Endothelial cell of umbilical vein (primary cell): ENCODE results near the gene BSPRY. TPM values are rescaled to one million over a fixed set of nuclear protein-coding genes. Genes with fewer than 3 reads are reported as not detected.

Experiments
- BruUV-seq: library from RNA; stranded (reverse); fragments of 400-500 nt; replicated peaks from 2 replicates; lab custom pipeline; 2021; lab: Mats Ljungman, UMichigan
- CTCF ChIA-PET: fragments of 300-600, 350-600 bp; sonication (Branson Sonifier 250); formaldehyde crosslinking; loops from one replicate; lab custom pipeline; 2021; ENCODE audit warnings: antibody characterized with exemption, inconsistent platforms; lab: Charles Lee
- POLR2A ChIA-PET: fragments of 300-600, 350-600 bp; sonication (Branson Sonifier 250); formaldehyde crosslinking; loops from one replicate; lab custom pipeline; 2021; ENCODE audit warnings: antibody characterized with exemption, inconsistent platforms; lab: Charles Lee
- DNase-seq: peaks from one replicate; pipeline ENCODE4 v3.0.0-alpha.2; 2011; ENCODE audit warnings: low read depth, low spot score
- FAIRE-seq: peaks from 2 replicates; lab custom pipeline; 2011; peaks lifted over from hg19 to GRCh38; lab: Jason Lieb, UNC
- H2AFZ ChIP-seq: 2 replicates; pipeline ENCODE4 v1.6.0; 2012; ENCODE audit warnings: low read depth, low read length, control low read depth, inconsistent platforms
- H3K27ac ChIP-seq: 2 replicates; pipeline ENCODE4 v1.5.1; 2011; ENCODE audit warnings: low read depth, mild to moderate bottlenecking, control low read depth, low read length, moderate library complexity; ENCODE audit not compliant: insufficient read depth
- H3K27me3 ChIP-seq, 2 experiments: 2 replicates each; pipeline versions ENCODE4 v1.6.0 to v1.6.1; 2011; ENCODE audit warnings: low read length in 2 of 2, mixed read lengths in 1 of 2; ENCODE audit not compliant: control insufficient read depth in 2 of 2, insufficient read depth in 2 of 2
- H3K36me3 ChIP-seq, 2 experiments: 2 replicates in 1 of 2; 3 replicates in 1 of 2; pipeline ENCODE4 v1.5.1; 2011; ENCODE audit warnings: low read length in 2 of 2, mild to moderate bottlenecking in 1 of 2, moderate library complexity in 1 of 2; ENCODE audit not compliant: control insufficient read depth in 2 of 2, insufficient read depth in 2 of 2; ENCODE audit errors: extremely low read depth in 1 of 2
- H3K4me1 ChIP-seq: 3 replicates; pipeline ENCODE4 v1.5.1; 2011; ENCODE audit warnings: mild to moderate bottlenecking, low read length; ENCODE audit not compliant: control insufficient read depth, insufficient read depth; ENCODE audit errors: extremely low read depth
- H3K4me2 ChIP-seq: 2 replicates; pipeline ENCODE4 v1.6.1; 2011; ENCODE audit warnings: low read length, control low read depth, mixed read lengths; ENCODE audit not compliant: insufficient read depth
- H3K4me3 ChIP-seq, 3 experiments: fragments of 200-600 bp in 1 of 3; sonication (generic), shearing (Covaris generic) in 1 of 3; replicated peaks in 1 of 3; 2 replicates each; pipeline ENCODE4 v1.5.1; 2011 to 2016; ENCODE audit warnings: control low read depth in 3 of 3, low read length in 3 of 3, mild to moderate bottlenecking in 2 of 3, inconsistent platforms in 1 of 3, low read depth in 1 of 3, moderate library complexity in 1 of 3; ENCODE audit not compliant: insufficient read depth in 1 of 3
- H3K79me2 ChIP-seq: 2 replicates; pipeline ENCODE4 v1.6.0; 2012; ENCODE audit warnings: low read length, inconsistent platforms; ENCODE audit not compliant: control insufficient read depth, insufficient read depth
- H3K9ac ChIP-seq: replicated peaks from 2 replicates; pipeline ENCODE3; 2011; ENCODE audit warnings: low read length, control low read depth; ENCODE audit not compliant: insufficient read depth; ENCODE audit errors: extremely low read depth
- H3K9me1 ChIP-seq: replicated peaks from 3 replicates; pipeline ENCODE4 v1.6.0; 2011; ENCODE audit warnings: mild to moderate bottlenecking, low read length; ENCODE audit not compliant: control insufficient read depth, insufficient read depth; ENCODE audit errors: extremely low read depth
- H3K9me3 ChIP-seq: replicated peaks from 2 replicates; pipeline ENCODE4 v1.5.1; 2012; ENCODE audit warnings: low read length, inconsistent platforms; ENCODE audit not compliant: control insufficient read depth, insufficient read depth
- H4K20me1 ChIP-seq: replicated peaks from 2 replicates; pipeline ENCODE3; 2011; ENCODE audit warnings: mild to moderate bottlenecking, low read length; ENCODE audit not compliant: control insufficient read depth, insufficient read depth; ENCODE audit errors: extremely low read depth
- CTCF ChIP-seq, 2 donors: IDR thresholded peaks; 1 replicate in 1 of 2; 2 replicates in 1 of 2; pipeline ENCODE4 v1.5.1; 2011; ENCODE audit warnings: low read length in 2 of 2, mild to moderate bottlenecking in 2 of 2, moderate library complexity in 2 of 2, control low read depth in 1 of 2, inconsistent platforms in 1 of 2, low read depth in 1 of 2; ENCODE audit not compliant: insufficient read depth in 1 of 2; ENCODE audit errors: extremely low read depth in 1 of 2
- EZH2 ChIP-seq: IDR thresholded peaks from 2 replicates; pipeline ENCODE4 v1.6.1; 2012; ENCODE audit warnings: borderline replicate concordance, low read depth, mild to moderate bottlenecking, moderate library complexity, low read length, inconsistent platforms; ENCODE audit not compliant: severe bottlenecking
- FOS ChIP-seq: IDR thresholded peaks from 2 replicates; pipeline ENCODE4 v1.6.1; 2011; ENCODE audit warnings: mild to moderate bottlenecking, low read length, moderate library complexity, borderline replicate concordance; ENCODE audit not compliant: insufficient read depth
- GATA2 ChIP-seq: IDR thresholded peaks from 2 replicates; pipeline ENCODE4 v1.7.0; 2011; ENCODE audit warnings: low read depth, mild to moderate bottlenecking, moderate library complexity, mixed read lengths, low read length; ENCODE audit not compliant: insufficient read length, insufficient read depth
- JUN ChIP-seq: IDR thresholded peaks from 2 replicates; pipeline ENCODE4 v1.6.1; 2011; ENCODE audit warnings: borderline replicate concordance, low read depth; ENCODE audit not compliant: insufficient read length, insufficient read depth
- MAX ChIP-seq: IDR thresholded peaks from 2 replicates; pipeline ENCODE4 v1.6.1; 2011; ENCODE audit not compliant: insufficient read depth, insufficient read length
- MYC ChIP-seq: IDR thresholded peaks from one replicate; pipeline ENCODE4 v1.6.1; 2011; ENCODE audit warnings: mild to moderate bottlenecking, low read depth, low read length
- POLR2A ChIP-seq: IDR thresholded peaks from 2 replicates; pipeline ENCODE4 v1.6.1; 2012; ENCODE audit warnings: low read depth, mild to moderate bottlenecking, control low read depth, low read length
- POLR2AphosphoS5 ChIP-seq: IDR thresholded peaks from 2 replicates; pipeline ENCODE4 v1.6.1; 2012; ENCODE audit warnings: low read depth, mild to moderate bottlenecking, control low read depth, low read length, moderate library complexity; ENCODE audit not compliant: insufficient read depth
- dilution Hi-C: fragments of 300-500 bp; cut with MboI; formaldehyde crosslinking; loops from one replicate; pipeline ENCODE4 v1.15.0; 2019; ENCODE audit warnings: low sequenced_read_pairs; ENCODE audit not compliant: extremely low pct_ligation_motif_present
- intact Hi-C: fragments of 100-400 bp; cut with micrococcal nuclease; formaldehyde crosslinking; loops from one replicate; pipeline ENCODE4 v1.10.0; 2022
- polyA plus RNA-seq, 4 experiments: library from polyadenylated mRNA; depleted of rRNA in 3 of 4; stranded (reverse) in 3 of 4; unstranded in 1 of 4; fragments of >200 nt; gene quantifications; 2 replicates each; pipeline versions ENCODE4 v1.2.1 to v1.2.3, GENCODE V29; 2011 to 2012; ENCODE audit warnings: missing spikeins in 1 of 4
- total RNA-seq: library from RNA; stranded (reverse); gene quantifications from 2 replicates; pipeline ENCODE4 v1.2.3, GENCODE V29; 2021

BSPRY gene
- total and polyA plus RNA-seq, 2 donors (not counting 3 experiments of a cell fraction or from before 2014, with no cell fraction given), result not detected

GRCh38 chr9:113388833-113389232 is 39.5 kb downstream of the BSPRY start:
- no peaks in the 10 kb centered on the region for H4K20me1 ChIP-seq
- no peaks in the 10 kb centered on the region for H3K79me2 ChIP-seq
- H3K27me3 ChIP-seq, result no peaks in the 10 kb centered on the region
- dilution Hi-C loops, result no loop called here
- ChIA-PET CTCF (no interaction called here), POLR2A (no interaction called here)
- BruUV-seq, result no TSS peak
- H3K9me1 ChIP-seq, result no peaks in the 10 kb centered on the region
- intact Hi-C loops, result no loop called here
- H3K36me3 ChIP-seq, result peaks cover 2 to 11% of the 10 kb centered on the region in 2 experiments
- no peak overlapping the region for H2AFZ ChIP-seq
- no peak for FAIRE-seq
- H3K4me3 ChIP-seq, result no peak overlapping the region
- H3K4me1 ChIP-seq, result no peaks in the 10 kb centered on the region
- TF ChIP-seq GATA2 (no peak), MAX (no peak), MYC (no peak), POLR2AphosphoS5 (no peak), FOS (no peak), EZH2 (no peak), POLR2A (no peak), JUN (no peak), CTCF (IDR thresholded peaks at IDR 0.05; ENCODE audit: extremely low read depth in 1 of 2, insufficient read depth in 1 of 2, low read depth in 1 of 2, low read length in 2 of 2) (no peak)
- H3K9me3 ChIP-seq, result no peaks in the 10 kb centered on the region
- H3K27ac ChIP-seq, result no peak overlapping the region
- no peak for DNase-seq
- no peak overlapping the region for H3K4me2 ChIP-seq
- no peak overlapping the region for H3K9ac ChIP-seq
